IMR-90 (cell line): ENCODE results near the gene IFNA16.
"Not testable (repeated sequence)": the region's sequence is repeated elsewhere in the genome, so short reads cannot be mapped to it uniquely, and the experiment has no call there.

ENCODE experiments used
- CEBPB ChIP-seq: IDR thresholded peaks from 2 replicates; pipeline ENCODE4 v1.6.1; 2012; ENCODE audit warnings: low read depth, low read length, improper control_type of control experiment
- CHD1 ChIP-seq: IDR thresholded peaks from 2 replicates; pipeline ENCODE4 v1.6.1; 2012; ENCODE audit warnings: low read depth, low read length, improper control_type of control experiment
- MXI1 ChIP-seq: IDR thresholded peaks from 2 replicates; pipeline ENCODE4 v1.6.1; 2012; ENCODE audit warnings: low read depth, mild to moderate bottlenecking, low read length, moderate library complexity, borderline replicate concordance
- POLR2A ChIP-seq: IDR thresholded peaks from 2 replicates; pipeline ENCODE4 v1.6.1; 2012; ENCODE audit warnings: mild to moderate bottlenecking, low read depth, low read length
- RAD21 ChIP-seq: IDR thresholded peaks from 2 replicates; pipeline ENCODE4 v1.6.1; 2012; ENCODE audit warnings: low read length, improper control_type of control experiment
- RCOR1 ChIP-seq: IDR thresholded peaks from 2 replicates; pipeline ENCODE4 v1.6.1; 2012; ENCODE audit warnings: mild to moderate bottlenecking, low read length, improper control_type of control experiment; ENCODE audit not compliant: insufficient replicate concordance
- RFX5 ChIP-seq: IDR thresholded peaks from 2 replicates; pipeline ENCODE4 v1.8.0; 2012; ENCODE audit warnings: low read depth, mild to moderate bottlenecking, low read length, moderate library complexity
- SMC3 ChIP-seq: fragments of 150-350 bp; IDR thresholded peaks from 2 replicates; pipeline ENCODE4 v1.6.1; 2016; ENCODE audit warnings: low read depth, mild to moderate bottlenecking, antibody characterized with exemption, low read length, moderate library complexity
- TF ChIP-seq, protein P1 (sequence below): conservative IDR thresholded peaks from 2 replicates; pipeline ENCODE4 v1.5.1; 2012; ENCODE audit warnings: mild to moderate bottlenecking, low read depth, low read length, improper control_type of control experiment

DNA sequence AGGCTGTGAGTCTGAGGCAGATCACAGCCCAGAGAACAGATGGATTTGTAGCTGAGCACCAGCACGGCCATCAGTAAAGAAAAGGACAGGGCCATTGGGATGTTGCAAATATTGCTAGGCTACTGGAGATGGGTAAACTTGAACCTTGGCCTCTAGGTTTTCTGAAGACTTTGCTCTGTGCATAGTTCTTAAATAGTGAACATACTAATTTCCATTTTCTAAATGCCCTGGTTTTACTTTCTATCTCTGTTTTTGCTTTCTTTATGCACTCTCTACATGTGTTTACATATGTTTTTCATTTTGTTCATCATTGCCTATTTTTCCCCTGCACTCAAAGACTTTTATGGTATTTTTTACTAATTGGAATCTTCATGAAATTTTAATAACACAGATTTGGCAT lies at the start of gene IFNA16:
- TF ChIP-seq, protein P1, sequence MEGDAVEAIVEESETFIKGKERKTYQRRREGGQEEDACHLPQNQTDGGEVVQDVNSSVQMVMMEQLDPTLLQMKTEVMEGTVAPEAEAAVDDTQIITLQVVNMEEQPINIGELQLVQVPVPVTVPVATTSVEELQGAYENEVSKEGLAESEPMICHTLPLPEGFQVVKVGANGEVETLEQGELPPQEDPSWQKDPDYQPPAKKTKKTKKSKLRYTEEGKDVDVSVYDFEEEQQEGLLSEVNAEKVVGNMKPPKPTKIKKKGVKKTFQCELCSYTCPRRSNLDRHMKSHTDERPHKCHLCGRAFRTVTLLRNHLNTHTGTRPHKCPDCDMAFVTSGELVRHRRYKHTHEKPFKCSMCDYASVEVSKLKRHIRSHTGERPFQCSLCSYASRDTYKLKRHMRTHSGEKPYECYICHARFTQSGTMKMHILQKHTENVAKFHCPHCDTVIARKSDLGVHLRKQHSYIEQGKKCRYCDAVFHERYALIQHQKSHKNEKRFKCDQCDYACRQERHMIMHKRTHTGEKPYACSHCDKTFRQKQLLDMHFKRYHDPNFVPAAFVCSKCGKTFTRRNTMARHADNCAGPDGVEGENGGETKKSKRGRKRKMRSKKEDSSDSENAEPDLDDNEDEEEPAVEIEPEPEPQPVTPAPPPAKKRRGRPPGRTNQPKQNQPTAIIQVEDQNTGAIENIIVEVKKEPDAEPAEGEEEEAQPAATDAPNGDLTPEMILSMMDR, result not testable (repeated sequence)
- TF ChIP-seq RFX5, POLR2A, RCOR1, CEBPB, CHD1, RAD21, SMC3, MXI1: not testable (repeated sequence)
